ENCODE data around the gene G6PC3. TPM values are rescaled to one million over a fixed set of nuclear protein-coding genes. Genes with fewer than 3 reads are reported as not detected.

G6PC3 gene
- total and polyA plus RNA-seq, 2 experiments from 2014 or later = 36.1 to 132 TPM

DNA sequence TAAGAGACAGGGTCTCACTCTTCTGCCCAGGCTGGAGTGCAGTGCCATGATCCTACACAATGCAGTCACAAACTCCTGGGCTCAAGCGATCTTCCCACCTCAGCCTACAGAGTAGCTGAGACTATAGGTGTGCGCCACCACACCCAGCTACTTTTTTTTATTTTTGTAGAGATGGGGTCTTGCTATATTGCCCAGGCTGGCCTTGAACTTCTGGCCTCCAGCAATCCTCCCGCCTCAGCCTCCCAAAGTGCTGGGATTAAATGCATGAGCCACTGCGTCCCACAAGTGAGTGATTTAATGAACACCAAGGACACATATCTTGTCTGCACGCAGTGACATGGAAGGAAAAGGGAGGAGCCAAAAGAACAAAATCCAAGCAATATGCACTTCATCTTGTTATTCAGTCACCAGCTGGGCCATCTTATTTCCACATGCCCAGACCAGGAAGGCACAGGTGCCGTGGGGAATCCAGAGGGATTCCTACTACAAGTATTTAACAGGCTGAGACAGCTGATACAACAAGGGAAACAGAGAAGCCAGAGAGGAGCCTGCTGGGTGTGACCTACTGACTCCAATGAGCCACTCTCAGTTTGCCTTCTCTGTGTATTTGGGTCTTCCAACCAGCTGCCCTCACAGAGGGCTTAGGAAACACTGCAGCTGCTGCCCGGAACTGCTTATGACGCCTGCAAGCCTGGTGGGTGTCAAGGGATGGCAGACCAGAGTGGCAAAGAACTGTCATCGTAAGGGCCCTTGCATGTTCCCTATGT, 21.1 kb upstream of the G6PC3 start:
- 98% methylated on average over 9 of the region's 9 CpGs for WGBS (ENCODE audit: low lambda C conversion rate, missing lambda C conversion rate)
- Histone ChIP-seq H3K27me3 (no peaks in the 10 kb centered on the region), H3K4me3 (no peak overlapping the region), H3K4me2 (no peak overlapping the region), H2AFZ (no peak overlapping the region), H4K20me1 (ENCODE audit: insufficient read depth, poor library complexity, severe bottlenecking) (peaks cover 38% of the 10 kb centered on the region), H3K4me1 (ENCODE audit: insufficient read depth) (no peaks in the 10 kb centered on the region), H3K36me3 (replicated peaks; ENCODE audit: insufficient read depth, low read depth) (no peaks in the 10 kb centered on the region), H3K9me3 (ENCODE audit: low read depth) (no peaks in the 10 kb centered on the region), H3K79me2 (peaks cover 90% of the 10 kb centered on the region), H3K27ac (no peak overlapping the region), H3K9me2 (replicated peaks; ENCODE audit: insufficient read depth) (no peaks in the 10 kb centered on the region)
- DNase-seq (ENCODE audit: low spot score) = no peak
- TF ChIP-seq EZH2 (IDR thresholded peaks at IDR 0.05; ENCODE audit: borderline replicate concordance) (no peak), EZH2phosphoT487 (IDR thresholded peaks at IDR 0.05; ENCODE audit: low read depth, severe bottlenecking, unreplicated experiment) (no peak), CTCF (IDR thresholded peaks at IDR 0.05; ENCODE audit: poor library complexity) (no peak)

- H3K79me2 ChIP-seq = peaks cover 94% of the 10 kb centered on the region
- H3K9me3 ChIP-seq (ENCODE audit: low read depth) = no peaks in the 10 kb centered on the region
- H3K9me2 ChIP-seq (replicated peaks; ENCODE audit: insufficient read depth) = no peaks in the 10 kb centered on the region
- no peak overlapping the region for H2AFZ ChIP-seq
- H3K4me3 ChIP-seq = no peak overlapping the region
- no peaks in the 10 kb centered on the region for H3K4me1 ChIP-seq (ENCODE audit: insufficient read depth)
- no peak overlapping the region for H3K4me2 ChIP-seq
- TF ChIP-seq EZH2 (IDR thresholded peaks at IDR 0.05; ENCODE audit: borderline replicate concordance) = no peak
- no peak for TF ChIP-seq CTCF (IDR thresholded peaks at IDR 0.05; ENCODE audit: poor library complexity)
- TF ChIP-seq EZH2phosphoT487 (IDR thresholded peaks at IDR 0.05; ENCODE audit: low read depth, severe bottlenecking, unreplicated experiment) = no peak
- H3K36me3 ChIP-seq (replicated peaks; ENCODE audit: insufficient read depth, low read depth) = no peaks in the 10 kb centered on the region
- no peak overlapping the region for H3K27ac ChIP-seq
- no peak for DNase-seq (ENCODE audit: low spot score)
- H3K27me3 ChIP-seq = no peaks in the 10 kb centered on the region
- 80% methylated on average over 3 of the region's 3 CpGs for WGBS (ENCODE audit: low lambda C conversion rate, missing lambda C conversion rate)
- peaks cover 48% of the 10 kb centered on the region for H4K20me1 ChIP-seq (ENCODE audit: insufficient read depth, poor library complexity, severe bottlenecking)
Measured at GRCh38 chr17:44053125-44053872, 17.2 kb upstream of the G6PC3 start.

GRCh38 chr17:44059101-44059892, 11.2 kb upstream of the G6PC3 start:
- WGBS (ENCODE audit: low lambda C conversion rate, missing lambda C conversion rate) = 90% methylated on average over 14 of the region's 14 CpGs
- H3K4me3 ChIP-seq = no peak overlapping the region
- H3K79me2 ChIP-seq = peaks cover 100% of the 10 kb centered on the region
- TF ChIP-seq CTCF (IDR thresholded peaks at IDR 0.05; ENCODE audit: poor library complexity) = no peak
- no peak for TF ChIP-seq EZH2 (IDR thresholded peaks at IDR 0.05; ENCODE audit: borderline replicate concordance)
- no peak for TF ChIP-seq EZH2phosphoT487 (IDR thresholded peaks at IDR 0.05; ENCODE audit: low read depth, severe bottlenecking, unreplicated experiment)
- H3K4me2 ChIP-seq = no peak overlapping the region
- no peaks in the 10 kb centered on the region for H3K9me3 ChIP-seq (ENCODE audit: low read depth)
- H3K27ac ChIP-seq = no peak overlapping the region
- peaks cover 1% of the 10 kb centered on the region for H3K4me1 ChIP-seq (ENCODE audit: insufficient read depth)
- H3K9me2 ChIP-seq (replicated peaks; ENCODE audit: insufficient read depth) = no peaks in the 10 kb centered on the region
- peaks cover 55% of the 10 kb centered on the region for H4K20me1 ChIP-seq (ENCODE audit: insufficient read depth, poor library complexity, severe bottlenecking)
- no peak overlapping the region for H2AFZ ChIP-seq
- H3K36me3 ChIP-seq (replicated peaks; ENCODE audit: insufficient read depth, low read depth) = peaks cover 5% of the 10 kb centered on the region
- no peaks in the 10 kb centered on the region for H3K27me3 ChIP-seq
- DNase-seq (ENCODE audit: low spot score) = no peak

Data from hepatocyte (in vitro differentiated cells).